ENCODE results near the gene NCBP3.

DNA sequence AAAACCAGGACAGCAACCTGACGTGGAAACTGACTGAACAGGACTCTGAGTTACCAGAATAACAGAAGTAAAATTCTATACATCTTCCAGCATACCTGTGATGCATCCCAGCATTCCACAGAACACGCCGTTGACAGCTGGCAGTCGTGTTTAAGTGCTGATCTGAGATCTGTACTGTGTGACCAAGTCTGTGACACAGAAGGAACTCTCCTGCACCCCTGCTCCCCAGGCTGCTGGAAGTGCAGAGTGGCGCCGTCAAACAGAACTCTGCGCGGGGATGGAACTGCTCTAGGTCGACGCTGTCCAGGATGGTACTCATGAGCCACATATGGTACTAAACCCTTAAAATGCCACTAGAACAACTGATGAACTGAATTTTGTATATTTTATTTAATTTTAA lies 44.3 kb downstream of the NCBP3 start:
- TF ChIP-seq POLR2A (IDR thresholded peaks at IDR 0.05; ENCODE audit: low read depth, low read length), result no peak
- TF ChIP-seq, protein P1, sequence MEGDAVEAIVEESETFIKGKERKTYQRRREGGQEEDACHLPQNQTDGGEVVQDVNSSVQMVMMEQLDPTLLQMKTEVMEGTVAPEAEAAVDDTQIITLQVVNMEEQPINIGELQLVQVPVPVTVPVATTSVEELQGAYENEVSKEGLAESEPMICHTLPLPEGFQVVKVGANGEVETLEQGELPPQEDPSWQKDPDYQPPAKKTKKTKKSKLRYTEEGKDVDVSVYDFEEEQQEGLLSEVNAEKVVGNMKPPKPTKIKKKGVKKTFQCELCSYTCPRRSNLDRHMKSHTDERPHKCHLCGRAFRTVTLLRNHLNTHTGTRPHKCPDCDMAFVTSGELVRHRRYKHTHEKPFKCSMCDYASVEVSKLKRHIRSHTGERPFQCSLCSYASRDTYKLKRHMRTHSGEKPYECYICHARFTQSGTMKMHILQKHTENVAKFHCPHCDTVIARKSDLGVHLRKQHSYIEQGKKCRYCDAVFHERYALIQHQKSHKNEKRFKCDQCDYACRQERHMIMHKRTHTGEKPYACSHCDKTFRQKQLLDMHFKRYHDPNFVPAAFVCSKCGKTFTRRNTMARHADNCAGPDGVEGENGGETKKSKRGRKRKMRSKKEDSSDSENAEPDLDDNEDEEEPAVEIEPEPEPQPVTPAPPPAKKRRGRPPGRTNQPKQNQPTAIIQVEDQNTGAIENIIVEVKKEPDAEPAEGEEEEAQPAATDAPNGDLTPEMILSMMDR (IDR thresholded peaks at IDR 0.05; ENCODE audit: extremely low read depth in 1 of 2, insufficient read depth in 1 of 2, low read depth in 1 of 2, low read length in 2 of 2), result no peak
- no peak for TF ChIP-seq POLR2AphosphoS5 (IDR thresholded peaks at IDR 0.05; ENCODE audit: insufficient read depth, low read depth, low read length)
- TF ChIP-seq EZH2 (IDR thresholded peaks at IDR 0.05; ENCODE audit: borderline replicate concordance, low read depth, low read length, severe bottlenecking), result no peak
- no peak for TF ChIP-seq GATA2 (IDR thresholded peaks at IDR 0.05; ENCODE audit: insufficient read depth, insufficient read length, low read depth, low read length)
- TF ChIP-seq, protein P2, sequence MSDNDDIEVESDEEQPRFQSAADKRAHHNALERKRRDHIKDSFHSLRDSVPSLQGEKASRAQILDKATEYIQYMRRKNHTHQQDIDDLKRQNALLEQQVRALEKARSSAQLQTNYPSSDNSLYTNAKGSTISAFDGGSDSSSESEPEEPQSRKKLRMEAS (IDR thresholded peaks at IDR 0.05; ENCODE audit: insufficient read depth, insufficient read length), result no peak
- TF ChIP-seq MYC (IDR thresholded peaks at IDR 0.05; ENCODE audit: low read depth, low read length), result no peak

All from endothelial cell of umbilical vein (primary cell).